Neural cell (in vitro differentiated cells): ENCODE results near the gene LILRB3.

Experiments
- EP300 ChIP-seq: fragments of 450-650 bp; conservative IDR thresholded peaks from 2 replicates; pipeline ENCODE4 v1.6.1; 2014; ENCODE audit warnings: antibody characterized with exemption, mild to moderate bottlenecking, moderate library complexity; ENCODE audit not compliant: poor library complexity, severe bottlenecking
- EZH2 ChIP-seq: fragments of 200-600, 300-800 bp; shearing (Covaris generic), sonication (generic); IDR thresholded peaks from 2 replicates; pipeline ENCODE4 v1.6.1; 2014; ENCODE audit warnings: antibody characterized with exemption, low read length, borderline replicate concordance, mild to moderate bottlenecking; ENCODE audit not compliant: insufficient read depth, poor library complexity, severe bottlenecking
- POLR2AphosphoS5 ChIP-seq: IDR thresholded peaks from 2 replicates; pipeline ENCODE4 v1.6.1; 2012
- RAD21 ChIP-seq: fragments of 450-650 bp; conservative IDR thresholded peaks from 2 replicates; pipeline ENCODE4 v1.6.1; 2014; ENCODE audit warnings: antibody characterized with exemption, mild to moderate bottlenecking, moderate library complexity
- SMC3 ChIP-seq: fragments of 450-650 bp; conservative IDR thresholded peaks from 2 replicates; pipeline ENCODE4 v1.6.1; 2014; ENCODE audit warnings: antibody characterized with exemption, mild to moderate bottlenecking, moderate library complexity; ENCODE audit not compliant: poor library complexity
- TAF1 ChIP-seq: IDR thresholded peaks from 2 replicates; pipeline ENCODE4 v1.6.1; 2012; ENCODE audit warnings: low read depth
- TF ChIP-seq, protein P1 (sequence below): fragments of 450-650 bp; IDR thresholded peaks from 2 replicates; pipeline ENCODE4 v1.5.1; 2014; ENCODE audit warnings: antibody characterized with exemption, mild to moderate bottlenecking, moderate library complexity; ENCODE audit not compliant: poor library complexity, severe bottlenecking

DNA sequence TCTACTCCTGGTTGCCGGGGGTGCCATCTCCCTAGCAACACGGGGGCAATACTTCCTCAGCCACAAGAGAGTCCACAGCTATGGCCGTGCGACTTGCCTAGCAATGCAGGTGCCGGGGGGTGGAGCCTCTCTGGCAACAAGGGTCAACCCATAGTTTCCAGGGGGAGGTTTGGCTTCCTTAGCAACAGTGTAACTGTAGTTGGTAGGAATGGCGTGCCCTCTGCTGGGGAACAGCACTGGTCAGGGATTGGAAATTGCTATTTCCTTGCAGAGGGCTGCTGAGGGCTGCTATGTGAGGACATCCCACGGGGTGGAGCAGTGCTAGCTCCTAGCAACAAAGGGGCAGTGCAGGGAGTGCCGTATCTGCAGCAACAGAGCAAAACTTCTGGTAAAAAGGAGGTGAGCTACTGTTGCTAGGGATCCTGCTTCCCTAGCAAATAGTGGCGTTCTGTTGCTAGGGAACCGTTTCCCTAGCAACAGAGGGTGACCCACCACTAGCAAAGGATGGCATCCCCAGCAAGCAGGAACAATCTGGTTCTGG lies 42.8 kb downstream of the LILRB3 start:
- TF ChIP-seq, protein P1, sequence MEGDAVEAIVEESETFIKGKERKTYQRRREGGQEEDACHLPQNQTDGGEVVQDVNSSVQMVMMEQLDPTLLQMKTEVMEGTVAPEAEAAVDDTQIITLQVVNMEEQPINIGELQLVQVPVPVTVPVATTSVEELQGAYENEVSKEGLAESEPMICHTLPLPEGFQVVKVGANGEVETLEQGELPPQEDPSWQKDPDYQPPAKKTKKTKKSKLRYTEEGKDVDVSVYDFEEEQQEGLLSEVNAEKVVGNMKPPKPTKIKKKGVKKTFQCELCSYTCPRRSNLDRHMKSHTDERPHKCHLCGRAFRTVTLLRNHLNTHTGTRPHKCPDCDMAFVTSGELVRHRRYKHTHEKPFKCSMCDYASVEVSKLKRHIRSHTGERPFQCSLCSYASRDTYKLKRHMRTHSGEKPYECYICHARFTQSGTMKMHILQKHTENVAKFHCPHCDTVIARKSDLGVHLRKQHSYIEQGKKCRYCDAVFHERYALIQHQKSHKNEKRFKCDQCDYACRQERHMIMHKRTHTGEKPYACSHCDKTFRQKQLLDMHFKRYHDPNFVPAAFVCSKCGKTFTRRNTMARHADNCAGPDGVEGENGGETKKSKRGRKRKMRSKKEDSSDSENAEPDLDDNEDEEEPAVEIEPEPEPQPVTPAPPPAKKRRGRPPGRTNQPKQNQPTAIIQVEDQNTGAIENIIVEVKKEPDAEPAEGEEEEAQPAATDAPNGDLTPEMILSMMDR, result peak; percentile 94
- TF ChIP-seq POLR2AphosphoS5 (peak; percentile 14), EP300 (peak; percentile 84), TAF1 (no peak), EZH2 (no peak), RAD21 (peak; percentile 79), SMC3 (peak; percentile 90)
